HuH-7 (cell line): Measurements from ENCODE around the gene WNT9A.
"Not testable (repeated sequence)": the region's sequence is repeated elsewhere in the genome, so short reads cannot be mapped to it uniquely, and the experiment has no call there.

Source experiments
- DNase-seq: peaks from one replicate; pipeline ENCODE4 v3.0.0; 2011; ENCODE audit warnings: low spot score

The WNT9A gene, protein sequence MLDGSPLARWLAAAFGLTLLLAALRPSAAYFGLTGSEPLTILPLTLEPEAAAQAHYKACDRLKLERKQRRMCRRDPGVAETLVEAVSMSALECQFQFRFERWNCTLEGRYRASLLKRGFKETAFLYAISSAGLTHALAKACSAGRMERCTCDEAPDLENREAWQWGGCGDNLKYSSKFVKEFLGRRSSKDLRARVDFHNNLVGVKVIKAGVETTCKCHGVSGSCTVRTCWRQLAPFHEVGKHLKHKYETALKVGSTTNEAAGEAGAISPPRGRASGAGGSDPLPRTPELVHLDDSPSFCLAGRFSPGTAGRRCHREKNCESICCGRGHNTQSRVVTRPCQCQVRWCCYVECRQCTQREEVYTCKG

DNA sequence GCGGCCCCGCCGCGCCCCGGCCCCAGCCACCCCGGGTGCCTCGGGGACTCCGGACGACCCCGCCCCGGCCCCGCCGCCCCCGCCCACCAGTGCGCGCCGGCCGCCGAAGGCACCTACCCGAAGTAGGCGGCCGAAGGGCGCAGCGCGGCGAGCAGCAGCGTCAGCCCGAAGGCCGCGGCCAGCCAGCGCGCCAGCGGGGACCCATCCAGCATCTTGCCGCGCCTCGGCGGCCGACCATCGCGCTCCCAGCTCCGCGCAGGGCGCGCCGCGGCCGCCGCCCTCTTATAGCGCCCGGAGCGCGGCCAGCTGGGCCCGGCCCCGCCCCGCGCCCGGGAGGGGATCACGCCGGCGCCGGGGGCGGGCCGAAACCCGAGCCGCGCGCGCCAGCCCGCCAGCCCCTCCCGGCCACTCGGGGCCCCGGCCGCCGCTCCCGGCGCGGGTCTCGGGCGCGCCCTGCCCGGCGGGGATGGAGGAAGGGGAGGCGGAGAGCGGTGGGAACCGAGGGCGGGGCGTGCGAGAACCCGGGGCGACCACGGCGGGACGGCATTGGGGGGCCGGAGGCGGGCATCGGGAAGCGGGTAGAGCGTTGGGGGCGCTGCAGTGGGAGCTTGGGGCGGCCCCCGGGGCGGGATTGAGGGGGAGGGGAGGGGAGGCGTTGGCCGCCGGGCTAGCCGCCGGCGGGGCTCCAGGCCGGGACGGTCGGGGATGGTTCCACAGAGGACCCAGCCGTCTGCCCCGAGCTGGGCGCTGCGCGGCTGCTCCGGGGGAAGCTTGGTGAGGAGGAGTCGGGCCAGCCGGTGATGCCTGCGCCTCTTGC, at the start of gene WNT9A:
Gene WNT9A (minus strand): TSS at position 257 of the 817 bp plus-strand sequence. CDS start 45 bp downstream, at position 212.
- DNase-seq, result peak; percentile 79

DNA sequence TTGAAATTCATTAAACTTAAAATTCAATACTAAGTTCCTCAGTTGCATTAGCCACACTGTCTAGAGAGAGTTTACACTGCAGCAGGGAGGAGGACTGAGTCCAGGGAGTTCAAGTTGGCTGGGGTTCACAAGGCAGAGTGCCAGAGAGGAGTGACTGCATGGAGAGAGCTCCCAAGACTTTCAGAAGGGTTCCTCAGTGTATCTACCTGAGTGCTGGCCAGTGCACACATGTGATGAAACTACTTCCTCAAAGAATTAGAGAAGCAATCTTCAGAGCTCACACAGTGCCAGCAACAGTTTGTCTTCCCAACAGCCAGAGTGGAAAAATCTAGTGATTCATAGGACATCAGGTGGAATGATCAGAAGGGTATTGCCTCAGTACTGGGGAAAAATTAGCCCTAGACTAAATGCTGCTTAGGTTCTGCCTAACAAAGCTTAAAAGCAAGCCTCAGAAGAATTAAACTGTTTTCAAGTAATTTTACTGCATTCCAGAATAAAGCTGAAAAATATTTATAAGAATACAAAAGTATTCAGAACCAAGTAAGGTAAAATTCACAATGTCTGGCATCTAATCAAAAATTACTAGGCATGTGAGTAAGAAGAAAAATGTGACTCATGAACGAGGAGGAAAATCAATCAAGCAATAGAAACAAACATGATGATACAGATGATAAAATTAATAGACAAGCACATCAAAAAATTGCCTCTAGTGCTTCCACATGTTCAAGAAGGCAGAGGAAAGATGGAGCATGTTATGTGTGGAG, 48.6 kb upstream of the WNT9A start:
- no peak for DNase-seq

DNA sequence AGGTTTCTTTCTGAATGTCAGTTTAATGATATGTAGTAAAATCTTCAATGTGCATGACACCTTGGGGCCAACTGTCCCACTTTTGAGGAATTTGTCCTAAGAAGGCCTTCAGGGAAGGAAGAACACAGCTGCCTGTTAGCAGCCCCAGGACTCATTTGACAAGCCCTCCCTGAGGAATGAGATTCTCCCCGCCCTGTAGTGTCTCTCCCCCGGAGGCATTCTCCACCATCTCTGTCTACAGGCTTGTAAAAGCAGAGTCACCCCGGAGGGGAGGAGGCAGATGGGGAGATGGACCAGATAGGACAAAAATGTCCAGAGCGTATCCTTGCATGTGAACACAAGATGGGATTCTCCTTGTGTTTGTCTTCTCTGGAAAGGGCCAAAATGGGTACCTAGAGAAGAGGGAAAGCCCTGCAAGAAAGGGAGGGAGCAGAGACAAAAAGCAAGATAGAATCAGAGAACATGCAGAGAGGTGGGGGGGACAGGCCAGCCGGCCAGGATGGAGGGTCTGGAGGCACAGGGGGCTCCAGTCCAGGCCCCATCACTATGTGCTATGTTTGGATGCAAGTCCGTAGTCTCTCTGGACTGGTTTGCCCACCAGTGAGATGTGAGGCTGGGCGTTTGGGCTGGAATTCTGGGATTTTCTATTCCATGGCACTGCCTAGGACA, 47.0 kb upstream of the WNT9A start:
- DNase-seq, result no peak

DNA sequence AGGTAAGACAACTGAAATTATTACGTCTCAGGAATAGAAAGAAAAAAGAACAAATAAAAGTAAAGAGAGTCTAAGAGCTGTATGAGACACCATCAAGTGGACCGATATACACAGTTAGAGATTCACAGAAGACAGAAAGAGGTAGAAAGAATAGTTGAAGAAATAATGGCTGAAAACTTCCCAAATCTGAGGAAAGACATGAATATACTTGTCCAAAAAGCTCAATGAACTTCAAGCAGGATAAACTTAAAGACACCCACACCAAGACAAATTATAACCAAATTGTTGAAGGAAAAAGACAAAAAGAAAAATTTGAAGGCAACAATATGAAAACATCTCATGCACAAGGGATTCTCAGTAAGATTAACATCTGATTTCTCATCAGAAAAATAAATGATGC, 39.4 kb upstream of the WNT9A start:
- DNase-seq, result no peak

DNA sequence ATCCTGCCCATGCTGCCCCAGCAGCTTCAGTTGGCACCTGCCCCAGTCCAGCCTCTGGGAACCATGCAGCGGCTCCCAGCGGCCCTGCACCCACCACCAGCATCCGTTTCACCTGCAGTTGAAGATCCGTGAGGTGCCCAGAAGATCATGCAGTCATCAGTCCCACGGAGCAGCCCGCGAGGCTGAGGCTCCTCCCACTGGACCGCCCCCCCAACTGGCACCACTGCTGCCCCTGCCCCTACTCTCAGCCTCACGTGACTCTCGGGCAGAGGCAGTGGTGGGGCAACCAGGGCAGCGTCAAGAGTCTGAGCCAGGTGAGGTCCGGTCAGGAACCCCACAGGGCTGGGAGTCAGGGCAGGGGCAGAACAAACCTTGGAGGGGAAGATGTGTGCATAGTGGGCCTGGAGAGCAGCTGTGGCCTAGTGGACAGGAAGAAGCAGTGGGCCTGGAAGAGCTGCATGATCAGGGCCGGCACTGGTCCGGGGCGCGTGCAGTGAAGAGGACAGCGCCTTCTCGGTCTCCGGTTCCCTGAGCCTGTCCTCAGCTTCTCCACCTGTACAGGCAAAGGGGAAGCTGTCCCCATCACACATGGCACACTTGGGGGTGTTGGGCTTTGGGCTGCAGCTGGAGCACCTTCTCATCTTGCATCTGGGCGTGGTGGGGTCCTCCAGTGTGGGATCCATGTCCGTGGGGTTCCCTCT, 28.0 kb upstream of the WNT9A start:
- not testable (repeated sequence) for DNase-seq

DNA sequence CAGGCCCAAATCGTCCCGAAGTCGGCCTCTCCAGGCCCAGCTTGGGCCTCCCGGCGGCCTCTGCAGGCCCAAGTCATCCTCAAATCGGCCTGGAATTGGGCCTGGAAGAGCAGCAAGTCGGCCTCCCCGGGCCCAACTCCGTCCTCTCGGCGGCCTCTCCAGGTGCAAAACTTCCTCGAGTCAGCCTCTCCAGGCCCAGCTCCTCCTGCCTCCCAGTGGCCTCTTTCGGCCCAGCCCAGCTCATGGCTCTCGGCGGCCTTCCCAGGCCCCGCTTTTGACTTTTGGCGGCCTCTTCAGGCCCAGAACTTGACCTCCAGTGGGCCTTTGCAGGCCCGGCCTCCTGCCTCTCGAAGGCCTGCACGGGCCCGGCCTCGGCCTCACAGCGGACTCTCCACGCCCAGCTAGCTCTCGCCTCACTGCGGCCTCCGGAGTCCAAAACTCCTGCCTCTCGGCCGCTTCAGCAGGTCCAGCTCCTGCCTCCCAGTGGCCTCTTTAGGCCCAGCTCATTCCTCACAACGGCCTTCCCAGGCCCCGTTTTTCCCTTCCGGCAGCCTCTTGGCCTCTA, 26.1 kb upstream of the WNT9A start:
- not testable (repeated sequence) for DNase-seq

DNA sequence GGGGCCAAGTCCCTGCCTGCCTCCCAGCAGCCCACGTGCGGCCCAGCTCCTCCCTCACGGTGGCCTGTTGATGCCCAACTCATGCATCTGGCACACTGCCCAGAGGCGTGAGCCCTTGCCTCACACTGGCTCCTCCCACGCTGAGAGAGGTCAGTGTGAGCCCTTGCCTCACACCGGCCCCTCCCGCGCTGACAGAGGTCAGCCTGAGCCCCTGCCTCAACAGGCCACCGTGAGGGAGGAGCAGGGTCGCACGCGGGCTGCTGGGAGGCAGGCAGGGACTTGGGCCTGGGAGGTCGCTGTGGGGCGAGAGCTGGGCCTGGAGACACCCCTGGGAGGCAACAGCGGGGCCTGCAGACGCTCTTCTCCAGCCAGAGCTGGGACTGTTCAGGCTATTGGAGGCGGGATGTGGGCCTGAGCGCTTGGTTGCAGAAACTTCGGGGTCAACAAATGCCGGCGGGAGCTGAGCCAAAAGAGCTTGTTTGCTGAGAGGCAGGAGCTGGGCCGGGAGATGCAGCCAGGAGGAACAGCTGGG, 25.2 kb upstream of the WNT9A start:
- DNase-seq, result not testable (repeated sequence)

DNA sequence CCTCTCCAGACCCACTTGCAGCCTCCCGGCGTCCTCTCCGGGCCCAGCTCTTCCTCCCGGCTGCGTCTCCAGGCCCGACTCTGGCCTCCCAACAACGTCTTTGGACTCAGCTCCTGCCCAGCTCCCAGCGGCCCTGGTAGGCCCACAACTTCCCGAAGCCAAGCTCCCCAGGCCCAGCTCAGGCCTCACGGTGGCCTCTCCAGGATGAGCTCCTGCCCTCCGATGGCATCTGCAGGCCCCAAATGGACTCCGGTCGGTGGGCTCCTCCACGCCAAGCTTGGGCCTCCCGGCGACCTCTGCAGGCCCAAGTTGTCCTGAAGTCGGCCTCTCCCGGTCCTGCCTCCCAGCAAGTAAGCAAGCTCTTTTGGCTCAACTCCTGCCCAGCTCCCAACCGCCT, 24.5 kb upstream of the WNT9A start:
- not testable (repeated sequence) for DNase-seq

DNA sequence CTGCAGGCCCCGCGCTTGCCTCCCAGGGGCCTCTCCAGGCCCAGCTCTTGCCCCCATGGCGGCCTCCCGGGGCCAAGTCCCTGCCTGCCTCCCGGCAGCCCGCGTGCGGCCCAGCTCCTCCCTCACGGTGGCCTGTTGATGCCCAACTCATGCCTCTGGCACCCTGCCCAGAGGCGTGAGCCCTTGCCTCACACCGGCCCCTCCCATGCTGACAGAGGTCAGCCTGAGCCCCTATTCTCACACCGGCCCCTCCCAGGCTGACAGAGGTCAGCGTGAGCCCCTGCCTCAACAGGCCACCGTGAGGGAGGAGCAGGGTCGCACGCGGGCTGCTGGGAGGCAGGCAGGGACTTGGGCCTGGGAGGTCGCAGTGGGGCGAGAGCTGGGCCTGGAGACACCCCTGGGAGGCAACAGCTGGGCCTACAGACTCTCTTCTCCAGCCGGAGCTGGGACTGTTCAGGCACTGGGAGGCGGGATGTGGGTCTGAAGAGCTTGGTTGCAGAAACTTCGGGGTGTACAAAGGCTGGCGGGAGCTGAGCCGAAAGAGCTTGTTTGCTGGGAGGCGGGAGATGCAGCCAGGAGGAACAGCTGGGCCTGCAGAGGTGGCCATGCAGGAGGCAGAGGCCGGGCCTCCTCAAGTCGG, 24.0 kb upstream of the WNT9A start:
- DNase-seq, result not testable (repeated sequence)

DNA sequence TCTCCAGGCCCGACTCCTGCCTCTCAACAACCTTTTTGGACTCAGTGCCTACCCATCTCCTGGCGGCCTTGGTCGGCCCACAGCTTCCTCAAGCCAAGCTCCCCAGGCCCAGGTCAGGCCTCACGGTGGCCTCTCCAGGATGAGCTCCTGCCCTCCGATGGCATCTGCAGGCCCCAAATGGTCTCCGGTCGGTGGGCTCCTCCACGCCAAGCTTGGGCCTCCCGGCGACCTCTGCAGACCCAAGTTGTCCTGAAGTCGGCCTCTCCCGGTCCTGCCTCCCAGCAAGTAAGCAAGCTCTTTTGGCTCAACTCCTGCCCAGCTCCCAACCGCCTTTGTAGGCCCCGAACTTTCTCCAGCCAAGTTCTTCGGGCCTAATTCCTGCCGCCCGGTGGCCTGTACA, 23.5 kb upstream of the WNT9A start:
- not testable (repeated sequence) for DNase-seq

DNA sequence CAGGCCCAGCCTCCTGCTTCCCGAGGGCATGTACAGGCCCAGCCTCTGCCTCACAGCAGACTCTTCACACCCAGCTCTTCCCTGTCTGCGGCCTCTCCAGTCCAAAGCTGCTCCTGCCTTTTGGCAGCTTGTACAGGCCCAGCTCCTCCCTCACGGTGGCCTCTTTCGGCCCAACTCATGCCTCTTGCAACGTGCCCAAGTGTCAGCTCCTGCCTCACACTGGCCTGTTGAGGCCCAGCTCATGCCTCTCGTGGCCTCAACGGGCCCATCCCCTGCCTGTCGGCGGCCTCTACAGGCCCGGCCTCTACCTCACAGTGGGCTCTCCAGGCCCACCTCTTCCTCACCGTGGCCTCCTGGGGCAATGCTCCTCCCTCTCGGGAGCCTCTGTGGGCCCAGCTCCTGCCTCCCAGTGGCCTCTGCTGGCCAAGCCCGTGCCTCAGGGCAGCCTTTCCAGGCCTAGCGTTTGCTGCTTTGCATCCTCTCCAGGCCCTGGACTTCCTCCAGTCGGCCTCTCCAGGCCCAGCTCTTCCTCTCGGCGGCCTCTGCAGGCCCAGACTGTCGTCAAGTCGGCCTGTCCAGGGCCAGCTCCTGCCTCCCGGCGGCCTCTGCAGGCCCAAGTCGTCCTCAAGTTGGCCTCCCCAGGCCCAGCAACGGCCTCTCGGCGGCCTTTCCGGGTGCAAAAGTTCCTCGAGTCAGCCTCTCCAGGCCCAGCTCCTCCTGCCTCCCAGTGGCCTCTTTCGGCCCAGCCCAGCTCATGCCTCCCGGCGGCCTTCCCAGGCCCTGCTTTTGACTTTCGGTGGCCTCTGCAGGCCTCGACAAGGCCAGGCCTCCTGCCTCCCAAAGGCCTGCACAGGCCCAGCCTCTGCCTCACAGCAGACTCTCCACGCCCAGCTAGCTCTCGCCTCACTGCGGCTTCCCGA, 22.6 kb upstream of the WNT9A start:
- not testable (repeated sequence) for DNase-seq

DNA sequence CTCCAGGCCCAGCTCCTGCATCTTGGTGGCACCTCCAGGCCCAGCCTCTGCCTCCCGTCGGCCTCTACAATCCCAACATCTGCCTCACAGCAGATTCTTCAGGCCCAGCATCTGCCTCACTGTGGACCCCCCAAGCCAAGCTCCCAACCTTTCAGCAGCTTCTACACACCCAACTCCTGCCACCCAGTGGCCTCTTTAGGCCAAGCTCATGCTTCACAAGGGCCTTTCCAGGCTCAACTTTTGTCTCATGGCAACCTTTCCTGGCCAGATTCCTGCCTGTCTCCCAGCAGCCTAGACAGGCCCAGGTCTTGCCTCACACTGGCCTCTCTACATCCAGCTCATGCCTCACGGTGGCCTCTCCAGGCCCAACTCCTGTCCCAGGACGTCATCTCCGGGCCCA, 20.1 kb upstream of the WNT9A start:
- DNase-seq, result not testable (repeated sequence)

DNA sequence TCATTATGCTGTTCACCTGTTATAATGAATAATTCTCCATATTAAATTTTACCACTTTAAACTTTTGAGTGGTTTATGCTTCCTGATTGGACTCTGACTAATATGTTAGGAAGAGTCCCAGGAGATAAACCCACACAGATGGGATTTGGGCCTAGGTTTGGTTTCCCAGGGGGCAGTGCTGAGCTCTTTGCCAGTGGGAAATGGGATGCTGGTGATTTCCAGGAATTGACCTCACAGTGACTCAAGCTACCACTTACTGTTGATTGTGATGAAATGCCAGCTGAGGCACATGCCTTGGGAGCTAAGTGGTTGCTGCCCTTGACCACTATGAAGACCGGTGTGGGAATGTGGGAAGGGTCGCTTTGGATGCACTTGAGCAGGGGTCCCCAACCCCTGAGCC, 19.0 kb upstream of the WNT9A start:
- not testable (repeated sequence) for DNase-seq

DNA sequence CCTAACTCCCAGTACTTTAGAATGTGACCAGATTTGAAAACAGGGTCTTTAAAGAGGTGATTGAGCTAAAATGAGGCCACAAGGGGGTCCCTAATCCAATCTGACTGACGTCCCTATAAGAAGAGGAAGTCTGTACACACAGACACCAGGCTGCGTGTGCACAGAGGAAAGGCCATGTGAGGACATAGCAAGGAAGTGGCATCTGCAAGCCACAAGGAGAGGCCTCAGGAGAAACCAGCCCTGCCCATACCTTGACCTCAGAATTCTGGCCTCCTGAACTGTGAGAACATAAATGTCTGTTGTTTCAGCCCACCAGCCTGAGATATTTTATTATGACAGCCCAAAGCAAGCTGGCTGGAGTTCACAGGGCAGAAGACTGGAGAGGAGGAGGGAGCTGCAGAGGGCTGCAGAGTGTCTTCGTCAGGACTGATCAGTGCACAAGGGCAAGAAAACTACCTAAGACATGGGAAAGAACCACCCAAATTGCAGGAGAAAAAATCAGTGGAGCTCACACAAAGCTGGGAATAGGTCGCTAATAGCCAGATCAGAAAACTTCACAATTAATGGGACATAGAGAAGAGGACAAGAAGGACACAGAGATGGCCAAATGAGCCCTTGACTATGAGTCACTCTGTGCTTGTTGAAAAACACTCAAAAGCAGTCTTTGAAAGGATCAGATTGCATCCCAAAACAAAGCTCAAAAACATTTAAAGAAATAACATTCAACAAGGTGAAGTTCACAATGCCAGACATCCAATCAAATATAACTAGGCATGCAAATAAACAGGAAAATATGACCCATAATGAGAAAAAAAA, 14.1 kb upstream of the WNT9A start:
- no peak for DNase-seq

DNA sequence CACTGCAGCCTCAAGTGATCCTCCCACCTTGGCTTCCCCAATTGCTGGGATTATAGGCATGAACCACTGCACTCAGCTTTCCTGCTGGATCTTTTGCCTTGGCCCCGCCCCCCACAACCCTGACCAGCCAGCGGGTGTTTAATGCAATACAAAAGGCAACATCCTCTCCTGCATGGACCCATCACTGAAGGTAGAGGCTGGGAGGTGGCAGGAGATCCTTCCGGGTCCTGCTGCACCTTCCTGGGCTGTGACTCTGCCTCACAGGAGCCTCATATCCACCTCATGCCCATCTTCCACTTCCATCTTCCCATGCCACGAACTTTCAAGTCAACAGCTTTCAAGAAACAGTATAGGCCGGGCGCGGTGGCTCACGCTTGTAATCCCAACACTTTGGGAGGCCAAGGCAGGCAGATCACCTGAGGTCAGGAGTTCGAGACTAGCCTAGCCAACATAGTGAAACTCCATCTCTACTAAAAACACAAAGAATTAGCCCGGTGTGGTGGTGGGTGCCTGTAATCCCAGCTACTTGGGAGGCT, 11.7 kb upstream of the WNT9A start:
- no peak for DNase-seq

DNA sequence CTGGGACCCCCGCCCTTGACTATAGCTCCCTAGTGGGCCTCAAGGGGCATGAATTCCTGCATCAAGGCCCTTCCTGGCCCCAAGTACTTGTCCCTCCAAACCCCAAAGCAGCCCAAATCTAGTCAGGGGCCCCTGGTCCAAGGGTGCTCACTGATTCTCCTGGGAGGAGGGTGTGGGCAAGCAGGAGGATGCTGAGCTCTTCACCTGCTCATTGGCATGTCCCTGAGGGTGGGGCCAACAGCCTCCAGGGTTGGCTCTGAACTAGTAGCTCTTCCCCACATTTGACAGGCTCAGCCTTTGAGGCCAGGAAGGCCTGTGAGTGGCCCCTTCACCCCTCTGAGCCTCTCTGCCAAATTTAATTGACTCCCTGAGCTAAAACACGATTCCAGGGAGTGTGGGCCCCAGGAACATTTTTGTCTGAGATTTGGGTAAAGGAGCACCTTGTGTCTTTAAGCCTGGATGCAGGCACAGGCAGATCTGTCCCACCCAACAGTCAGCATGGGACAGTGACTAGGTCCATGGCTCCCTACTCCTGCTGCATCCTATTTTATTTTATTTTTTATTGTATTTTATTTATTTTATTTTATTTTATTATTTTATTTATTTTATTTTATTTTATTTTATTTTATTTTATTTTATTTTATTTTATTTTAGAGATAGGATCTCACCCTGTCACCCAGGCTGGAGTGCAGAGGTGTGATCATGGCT, 11.0 kb upstream of the WNT9A start:
- DNase-seq, result no peak

DNA sequence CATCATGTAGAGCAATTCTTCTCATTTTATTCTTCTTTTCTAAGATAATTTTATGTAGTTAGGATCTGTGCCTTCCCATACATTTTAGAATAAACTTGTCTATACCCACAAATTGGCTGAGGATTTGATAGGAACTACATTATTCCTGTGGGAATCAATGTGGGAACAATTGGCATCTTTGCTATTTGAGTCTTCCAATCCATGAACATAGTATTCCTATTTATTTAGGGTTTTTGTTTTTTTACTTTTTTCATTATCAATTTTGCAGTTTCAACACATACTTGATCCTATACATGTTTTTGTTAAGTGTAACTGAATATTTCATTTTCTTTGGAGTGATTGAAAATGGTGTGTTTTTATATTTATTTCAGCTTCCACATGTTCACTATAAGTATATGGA, 8.1 kb upstream of the WNT9A start:
- no peak for DNase-seq
